Astrocyte of the hippocampus (primary cell): Measurements from ENCODE around the gene SLC1A5.
A peak's percentile ranks its signal among the peaks of the same experiment; 100 is the strongest.

ENCODE experiments used
- DNase-seq: peaks from one replicate; pipeline ENCODE4 v3.0.0; 2011; ENCODE audit warnings: low read depth, low spot score

SLC1A5 gene

DNA sequence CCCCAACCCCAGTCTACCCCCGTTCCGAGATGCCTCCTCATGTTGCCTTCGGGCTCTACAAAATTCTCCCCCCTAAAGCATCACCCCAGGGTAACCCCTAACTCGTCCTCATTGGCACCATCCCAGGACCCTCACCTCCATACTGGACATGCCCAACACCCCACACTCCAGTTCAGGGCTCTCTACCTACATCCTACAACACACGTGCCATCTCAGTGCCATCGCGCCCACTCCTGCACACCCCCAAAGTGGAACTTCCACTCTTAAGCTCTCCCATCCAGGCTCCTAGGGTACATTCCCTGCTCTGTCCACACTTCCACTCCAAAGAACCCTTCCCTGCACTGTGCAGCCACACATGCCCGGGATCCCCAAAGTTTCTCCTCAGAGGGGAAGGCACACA is 43.4 kb downstream of the SLC1A5 start:
- DNase-seq: no peak

DNA sequence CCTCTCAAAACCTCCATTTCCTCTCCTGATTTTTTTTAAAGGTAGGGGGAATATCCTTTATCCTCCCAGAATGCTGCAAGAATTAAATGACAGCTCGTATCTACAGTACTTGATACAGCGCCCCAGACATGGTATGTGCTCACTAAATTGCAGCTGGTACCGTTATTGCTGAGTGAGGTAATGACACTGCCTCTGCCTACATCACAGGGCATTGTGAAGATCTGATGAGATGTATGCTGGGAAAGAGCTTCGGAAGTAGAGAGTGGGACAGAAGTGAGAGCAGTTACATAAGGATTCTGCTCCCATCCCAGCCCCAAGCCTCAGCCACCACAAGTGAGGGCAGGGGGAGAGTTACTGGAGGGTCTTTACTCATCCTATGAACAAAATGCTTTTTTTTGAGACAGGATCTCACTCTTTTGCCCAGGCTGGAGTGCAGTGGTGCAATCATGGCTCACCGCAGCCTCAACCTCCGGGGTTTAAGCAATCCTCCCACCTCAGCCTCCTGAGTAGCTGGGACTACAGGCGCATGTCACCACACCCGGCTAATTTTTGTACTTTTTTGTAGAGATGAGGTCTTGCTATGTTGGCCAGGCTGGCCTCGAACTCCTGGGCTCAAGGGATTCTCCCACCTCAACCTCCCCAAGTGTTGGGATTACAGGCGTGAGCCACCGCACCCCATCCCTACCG is 44.2 kb downstream of the SLC1A5 start:
- DNase-seq: no peak

DNA sequence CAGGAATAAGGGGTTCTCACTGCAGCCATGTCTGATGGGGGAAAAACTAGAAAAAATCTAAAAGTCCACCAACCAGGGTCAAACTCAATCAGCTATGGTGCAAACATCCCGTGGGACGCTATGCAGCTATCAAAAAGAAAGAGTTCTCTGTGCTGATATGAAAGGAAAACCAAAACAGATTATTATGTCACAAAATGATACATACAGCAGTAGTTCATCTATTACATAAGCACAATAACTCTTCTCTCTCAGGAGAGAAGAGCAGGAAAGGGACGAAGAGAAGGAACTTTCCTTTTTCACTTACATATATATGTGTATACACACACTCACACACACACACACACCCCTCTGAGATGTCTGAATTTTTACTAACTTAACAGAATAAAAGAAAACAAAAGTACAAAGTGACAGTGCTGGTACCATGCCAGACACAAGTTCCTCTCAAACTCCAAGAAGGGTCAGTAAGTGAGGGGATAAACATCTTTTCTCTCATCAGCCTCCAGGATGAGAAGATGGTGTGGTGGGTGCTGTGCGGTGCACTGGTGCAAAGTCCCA is 45.4 kb downstream of the SLC1A5 start:
- no peak for DNase-seq

DNA sequence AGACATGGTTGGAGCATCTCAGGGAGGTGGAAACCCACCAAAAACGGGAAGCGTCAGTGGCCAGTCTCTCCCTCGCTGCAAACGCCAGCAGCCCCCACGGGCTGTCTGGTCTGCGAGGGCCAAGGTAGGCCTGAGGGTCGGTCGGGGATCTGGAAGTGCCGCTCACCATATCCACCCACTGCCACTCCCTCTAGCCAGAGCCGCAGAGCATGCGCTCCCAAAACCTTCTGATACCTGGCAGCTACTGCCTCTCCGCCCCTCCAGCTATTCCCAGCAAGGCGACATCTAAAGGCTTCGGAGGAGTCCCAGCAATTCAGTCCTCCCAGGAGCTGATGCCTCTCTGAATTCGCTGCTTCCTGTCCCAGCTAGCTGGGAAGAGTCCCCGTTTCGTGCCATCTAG is 46.9 kb downstream of the SLC1A5 start:
- no peak for DNase-seq

DNA sequence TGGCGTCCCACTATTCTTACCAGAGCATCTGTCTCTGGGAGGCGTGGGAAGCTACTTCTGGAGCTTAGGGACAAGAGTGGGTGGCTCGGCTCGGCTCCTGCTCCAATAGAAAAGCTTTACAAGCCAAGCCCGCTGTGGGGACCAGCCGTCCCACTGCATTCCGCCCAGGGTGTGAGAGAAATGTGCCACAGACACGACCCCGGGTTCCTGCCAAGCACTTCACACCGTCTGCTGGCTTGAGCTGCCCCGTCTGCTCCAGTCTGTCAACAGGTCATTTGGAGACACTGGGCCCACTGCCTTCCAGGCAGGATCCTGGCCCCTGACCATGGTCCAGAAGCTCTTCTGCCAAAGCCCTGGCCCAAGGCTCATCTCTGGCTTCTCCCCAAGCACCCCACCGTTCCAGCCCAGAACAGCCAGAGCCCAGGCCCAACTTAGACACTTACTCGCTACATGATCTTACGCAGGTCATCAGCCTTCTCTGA is 49.1 kb downstream of the SLC1A5 start:
- no peak for DNase-seq

DNA sequence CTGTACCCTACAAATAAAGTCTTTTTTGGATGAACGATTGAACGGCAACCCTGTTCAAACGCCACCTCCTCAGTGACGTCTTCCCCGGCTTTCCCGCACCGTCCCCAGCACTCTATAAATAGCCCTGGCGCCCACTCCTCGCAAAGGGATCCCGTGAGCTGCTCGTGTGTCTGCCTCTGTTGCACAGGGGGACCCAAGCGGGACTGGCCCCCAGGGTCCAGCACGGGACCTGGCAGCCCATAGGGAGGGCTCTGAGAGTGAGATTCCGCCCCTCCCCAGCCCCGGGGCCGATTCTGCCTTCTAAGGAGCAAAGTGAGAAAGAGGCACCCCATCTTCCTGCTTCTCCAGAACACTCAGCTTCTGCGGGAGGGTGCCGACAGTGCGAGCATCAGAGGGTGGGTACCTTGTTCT is 50.6 kb downstream of the SLC1A5 start:
- DNase-seq: no peak

DNA sequence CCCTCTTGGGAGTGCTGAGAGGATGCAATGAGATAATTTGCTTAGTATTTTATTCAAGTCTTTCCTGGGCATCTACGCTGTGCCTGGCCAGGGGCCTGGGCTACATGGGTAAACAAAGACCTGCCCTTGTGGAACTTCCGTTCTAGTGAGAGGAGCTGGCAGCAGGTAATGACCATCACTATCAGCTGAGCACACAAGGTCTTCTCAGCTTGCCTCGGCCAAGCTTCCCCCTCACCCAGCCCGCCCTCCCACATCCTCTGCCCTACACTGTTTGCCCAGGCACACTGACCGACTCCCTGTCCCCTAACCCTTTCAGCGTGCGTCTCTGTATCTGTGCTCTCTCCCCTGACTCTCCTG is 51.1 kb downstream of the SLC1A5 start:
- no peak for DNase-seq

DNA sequence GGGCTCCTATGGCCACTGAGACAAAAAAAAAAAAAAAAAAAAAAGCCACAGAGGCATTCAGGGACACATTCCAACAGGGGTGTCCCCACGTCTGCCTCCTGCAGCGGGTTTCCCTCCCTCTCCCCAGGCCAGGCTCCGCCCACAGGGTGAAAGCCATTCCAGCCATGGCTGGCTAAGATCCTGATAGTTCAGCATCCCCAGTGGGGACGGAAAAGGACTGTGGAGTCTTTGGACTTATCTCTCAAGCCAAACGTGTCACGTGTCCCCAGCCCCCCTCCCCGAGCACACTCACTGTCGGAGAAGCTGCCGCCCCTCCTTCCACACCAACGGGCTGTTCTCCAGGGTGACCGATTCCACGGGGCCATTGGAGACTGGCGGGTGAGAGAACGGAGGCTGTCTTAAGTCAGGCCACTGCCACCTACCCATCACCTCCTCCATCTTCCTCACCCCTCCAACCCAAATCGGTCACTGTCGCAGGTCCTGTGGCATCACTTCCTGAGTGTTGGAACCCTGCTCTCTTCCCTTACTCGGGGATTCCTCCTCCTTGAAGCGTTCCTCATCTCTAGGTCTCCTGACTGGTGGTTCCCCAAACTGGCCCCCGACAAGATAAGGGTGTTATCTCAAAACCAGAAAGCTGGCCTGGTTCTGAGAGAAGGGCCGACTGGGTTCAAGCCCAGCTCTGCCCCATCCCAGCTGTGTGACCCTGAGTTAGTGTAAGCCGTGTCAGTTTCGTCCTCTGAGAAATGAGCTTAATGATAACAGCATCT is 51.7 kb downstream of the SLC1A5 start:
- DNase-seq: no peak

DNA sequence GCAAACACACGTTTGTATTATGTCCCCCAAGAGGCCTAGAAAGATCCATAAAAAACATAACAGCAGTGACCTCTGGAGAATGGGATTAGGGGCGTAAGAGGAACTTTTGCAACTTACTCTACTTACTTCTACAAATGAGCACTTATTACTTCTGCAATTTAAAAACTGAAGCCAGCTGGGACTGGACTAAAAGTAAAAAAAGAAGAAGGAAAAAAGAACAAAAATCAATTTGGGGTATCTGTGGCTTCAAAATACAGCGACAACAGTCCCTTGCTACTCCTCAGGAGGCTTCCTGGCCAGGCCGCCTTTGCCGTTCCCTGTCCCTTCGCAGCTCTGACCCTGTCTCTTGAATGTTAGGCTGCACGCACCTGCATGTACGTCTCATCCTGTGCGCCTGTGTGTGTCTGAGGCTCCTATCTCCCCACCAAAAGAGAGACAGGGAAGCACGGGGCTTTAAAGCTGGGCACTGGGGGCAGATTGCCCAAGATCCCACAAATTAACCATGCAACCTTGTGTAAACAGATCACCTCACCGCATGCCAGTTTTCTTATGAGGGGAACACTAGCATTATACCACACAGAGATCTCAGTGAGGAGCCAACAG is 54.6 kb downstream of the SLC1A5 start:
- DNase-seq: no peak

DNA sequence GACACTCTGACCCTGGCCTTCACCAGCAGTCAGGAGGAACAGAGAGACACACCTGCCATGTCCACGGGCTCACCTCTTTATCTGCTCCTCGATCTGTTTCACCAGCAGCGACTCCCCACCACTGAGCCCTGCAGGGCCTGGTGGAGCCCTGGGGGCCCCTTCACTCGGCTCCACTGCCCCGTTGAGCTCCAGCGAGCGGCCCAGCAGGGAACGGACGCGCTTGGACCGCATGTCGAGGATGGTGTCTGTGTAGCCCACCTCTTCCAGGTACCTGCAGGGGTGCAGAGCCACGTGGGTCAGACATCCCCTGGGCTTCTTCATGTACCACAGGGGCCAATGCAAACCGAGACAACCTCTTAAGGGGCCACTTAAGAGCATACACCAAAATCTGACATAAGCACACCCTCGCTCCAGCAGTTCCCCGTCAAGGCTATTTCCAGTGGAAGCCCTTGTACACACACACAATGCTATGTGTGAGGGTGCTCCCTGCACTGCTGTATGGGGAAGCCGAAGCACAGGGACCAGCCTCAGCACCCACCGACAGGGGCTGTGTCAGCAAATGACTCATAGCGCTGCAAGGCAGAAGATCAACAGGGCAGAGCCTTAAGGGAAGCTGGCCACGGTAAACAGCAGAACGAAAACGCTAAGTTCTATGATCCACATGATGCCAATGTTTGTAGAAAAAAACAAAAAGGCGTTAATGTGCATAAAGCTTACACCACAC is 55.3 kb downstream of the SLC1A5 start:
- peak; percentile 55 for DNase-seq

DNA sequence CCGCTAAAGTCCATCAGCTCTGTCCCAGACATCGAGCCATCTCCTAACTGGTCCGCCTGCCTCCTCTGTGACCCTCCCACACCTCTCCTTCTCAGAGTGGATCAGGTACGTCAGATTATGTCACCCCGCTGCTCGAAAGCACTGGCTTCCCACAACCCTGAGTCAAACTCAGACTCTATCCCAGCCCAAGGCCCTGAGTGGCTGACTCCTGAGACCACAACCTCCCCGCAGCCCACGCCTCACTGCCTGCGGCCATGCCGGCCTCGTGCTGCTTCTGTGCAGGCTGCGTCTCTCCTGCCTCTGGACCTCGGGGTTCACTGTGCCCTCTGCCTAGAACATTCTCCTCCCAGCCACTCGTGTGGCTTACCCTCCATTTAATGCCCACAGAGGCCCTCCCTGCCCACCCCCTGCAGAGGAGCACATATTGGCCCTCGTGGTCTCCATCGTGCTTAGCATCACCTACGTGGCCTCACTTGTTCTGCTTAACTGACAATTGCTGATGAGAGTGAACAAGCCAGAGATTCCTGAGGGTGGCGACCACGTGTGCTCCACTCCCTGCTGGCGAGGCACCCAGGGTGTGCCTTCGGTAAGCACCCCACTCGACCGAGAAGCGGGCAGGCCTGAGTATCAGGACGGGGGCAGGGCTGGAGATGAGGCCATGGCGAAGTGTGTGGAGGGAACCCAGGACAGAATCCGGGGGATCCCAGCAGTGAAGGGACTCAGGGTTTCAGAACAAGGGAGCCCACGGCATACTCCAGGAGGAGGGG is 56.0 kb downstream of the SLC1A5 start:
- peak; percentile 73 for DNase-seq

DNA sequence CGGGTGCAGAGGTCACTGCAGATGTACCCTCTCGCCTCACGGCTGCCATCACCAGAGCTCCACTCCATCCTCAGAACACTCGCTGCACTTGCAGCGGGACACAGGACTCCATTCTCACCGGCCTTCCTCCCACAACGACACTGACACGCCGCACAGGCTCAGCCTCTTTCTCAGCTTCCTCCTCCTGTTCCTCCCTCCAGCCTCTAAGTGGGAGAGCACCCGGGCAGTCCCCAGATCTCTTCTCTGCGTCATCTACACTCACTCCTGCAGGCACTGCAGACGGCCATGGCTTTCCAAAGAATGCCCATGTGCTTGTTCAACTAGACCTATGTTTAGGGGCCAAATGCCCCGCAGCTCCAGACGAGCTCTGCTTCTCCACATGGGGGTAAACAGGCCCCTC is 56.8 kb downstream of the SLC1A5 start:
- peak; percentile 27 for DNase-seq

DNA sequence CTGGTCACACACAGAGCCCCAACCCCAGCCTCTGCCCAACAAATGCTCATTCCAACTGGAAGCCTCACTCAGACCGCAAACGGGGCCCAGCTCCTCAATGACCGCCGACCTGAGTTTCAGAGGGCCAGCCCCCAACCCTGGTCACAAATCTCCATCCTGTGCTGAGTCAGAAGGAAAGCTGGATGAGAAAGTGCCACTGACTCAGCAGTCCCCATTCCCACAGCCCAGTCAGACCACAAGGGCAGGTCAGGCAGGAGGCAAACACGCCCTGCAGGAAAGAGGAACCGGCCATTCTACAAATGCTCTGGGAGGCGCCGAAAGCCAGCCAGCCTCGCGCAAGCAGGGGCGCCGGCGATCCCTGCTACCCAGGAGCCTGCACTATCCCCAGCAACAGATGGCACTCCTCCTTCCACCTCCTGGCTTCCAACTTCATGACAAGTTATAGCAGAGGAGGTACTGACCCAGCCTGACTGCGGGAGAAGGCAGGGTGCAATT is 57.3 kb downstream of the SLC1A5 start:
- DNase-seq: peak; percentile 96

DNA sequence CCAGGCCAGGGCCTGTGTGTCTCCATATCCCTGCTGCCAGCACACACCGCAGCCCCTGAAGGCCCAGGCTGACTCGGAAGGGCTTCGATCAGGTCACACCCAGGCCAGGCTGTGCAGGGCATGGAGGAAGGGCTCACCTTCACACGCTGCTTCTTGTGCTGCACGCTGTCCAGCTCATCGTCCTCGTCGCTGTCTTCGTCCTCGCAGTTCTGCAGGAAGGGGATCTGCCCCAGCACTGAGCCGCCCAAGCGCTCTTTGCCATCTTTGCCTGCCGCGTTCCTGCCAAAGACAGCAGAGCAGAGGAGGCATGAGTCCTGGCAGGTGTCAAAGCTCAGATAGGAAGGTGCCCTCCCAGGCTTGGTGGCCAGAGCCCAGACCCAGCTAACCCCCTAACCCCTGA is 57.8 kb downstream of the SLC1A5 start:
- no peak for DNase-seq

DNA sequence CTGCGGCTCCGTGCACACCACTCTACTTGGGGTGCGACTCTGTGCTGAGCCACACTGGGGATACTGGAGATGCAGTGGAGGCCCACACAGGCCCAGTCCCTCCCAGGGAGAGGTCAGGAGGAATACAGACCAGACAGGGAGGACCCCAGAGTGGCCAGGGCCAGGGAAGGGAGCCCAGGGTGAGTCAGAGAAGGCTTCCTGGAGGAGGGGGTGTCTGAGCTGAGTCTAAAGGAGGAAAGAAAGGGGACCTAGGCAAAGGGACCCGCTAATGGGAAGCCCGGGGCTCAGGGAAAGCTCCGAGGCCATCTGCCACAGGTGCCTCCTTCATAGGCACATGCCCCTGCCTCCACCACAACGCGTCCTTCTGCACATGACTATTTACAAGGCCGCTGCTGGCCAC is 58.2 kb downstream of the SLC1A5 start:
- no peak for DNase-seq

DNA sequence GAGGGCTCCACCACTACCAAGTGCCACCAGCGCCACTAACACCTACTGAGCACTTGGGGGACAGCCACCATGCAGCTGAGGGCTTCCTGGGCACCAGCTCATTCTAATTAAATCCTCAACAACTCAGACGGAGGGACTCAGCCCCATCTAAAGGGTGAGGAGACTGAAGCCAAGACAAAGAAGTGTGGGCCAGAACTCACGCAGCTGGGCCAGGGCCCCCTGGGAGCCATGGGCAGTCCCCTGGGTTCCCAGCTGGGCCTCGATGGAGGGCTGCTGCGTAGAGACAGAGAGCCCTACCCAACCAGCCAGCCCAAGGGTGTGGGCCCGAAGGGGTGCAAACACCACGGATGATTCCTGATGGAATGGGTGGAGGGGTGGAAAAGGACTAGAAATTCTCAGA is 58.7 kb downstream of the SLC1A5 start:
- no peak for DNase-seq

DNA sequence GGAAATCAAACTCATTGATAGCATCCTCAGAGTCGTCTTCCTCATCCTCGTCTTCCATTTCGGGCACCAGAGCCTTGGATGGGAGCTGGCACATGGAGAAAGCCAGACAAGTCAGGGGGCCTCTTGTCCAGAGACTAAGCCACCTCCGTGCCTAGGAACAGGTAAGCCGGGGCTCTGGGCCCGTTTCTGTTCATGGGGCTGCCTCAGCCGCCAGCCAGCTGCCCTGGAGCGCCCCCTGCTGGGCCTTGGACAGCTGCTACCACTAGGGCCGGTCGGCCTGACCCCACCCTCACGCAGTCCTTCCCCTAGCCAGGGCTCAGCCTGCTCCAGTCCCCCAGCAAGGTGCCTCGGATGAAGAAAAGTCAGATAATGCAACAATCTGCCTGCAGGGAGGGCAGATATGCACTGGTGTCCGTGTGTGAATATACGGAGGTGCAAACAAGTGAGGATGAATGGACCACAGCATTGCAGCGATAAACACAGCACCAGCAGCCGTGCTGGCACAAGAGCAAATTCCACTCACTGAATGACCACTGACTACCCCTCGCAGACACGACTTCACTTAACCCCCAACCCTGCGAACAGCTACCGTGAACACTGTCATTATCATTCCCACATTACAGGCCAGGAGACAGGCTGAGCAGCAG is 59.6 kb downstream of the SLC1A5 start:
- DNase-seq: peak; percentile 82

DNA sequence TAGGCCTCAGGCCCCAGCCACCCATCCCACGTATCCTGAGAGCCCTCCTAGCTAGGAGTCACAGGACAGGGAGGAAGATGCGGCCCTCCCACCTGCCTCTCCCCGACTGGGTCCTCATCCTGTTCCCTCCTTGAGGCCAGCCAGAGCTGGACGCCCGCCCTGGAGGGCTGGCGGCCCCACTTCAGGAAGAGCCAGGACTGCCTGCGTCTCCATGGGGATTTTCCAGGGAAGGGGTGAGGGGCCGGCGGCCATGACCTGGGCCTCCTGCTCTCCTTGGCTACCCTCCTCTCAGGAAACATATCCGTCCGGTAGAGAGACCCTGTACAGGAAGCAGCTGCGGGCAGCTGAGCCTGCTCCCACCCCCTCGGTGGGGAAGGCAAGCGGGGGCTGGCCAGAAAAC is 60.2 kb downstream of the SLC1A5 start:
- no peak for DNase-seq

DNA sequence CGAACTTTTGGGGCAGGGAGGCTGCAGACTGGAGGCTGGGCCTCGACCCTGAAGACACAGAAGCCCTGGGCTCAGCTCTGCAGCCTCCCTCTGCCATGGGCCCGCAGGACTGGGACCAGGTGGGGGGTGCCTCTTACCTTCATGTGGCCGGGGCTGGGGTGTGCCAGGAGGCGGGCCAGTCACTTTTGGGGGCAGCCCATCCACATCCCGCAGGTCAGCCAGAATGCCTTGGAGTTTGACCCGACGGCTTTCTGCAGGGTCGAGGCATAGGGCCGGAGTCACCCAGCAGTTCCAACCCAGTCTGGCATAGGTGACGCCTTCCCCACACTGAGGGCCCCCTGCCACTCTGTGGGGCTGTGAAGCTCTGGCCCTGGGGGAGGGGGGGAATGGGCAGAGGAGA is 60.6 kb downstream of the SLC1A5 start:
- no peak for DNase-seq

DNA sequence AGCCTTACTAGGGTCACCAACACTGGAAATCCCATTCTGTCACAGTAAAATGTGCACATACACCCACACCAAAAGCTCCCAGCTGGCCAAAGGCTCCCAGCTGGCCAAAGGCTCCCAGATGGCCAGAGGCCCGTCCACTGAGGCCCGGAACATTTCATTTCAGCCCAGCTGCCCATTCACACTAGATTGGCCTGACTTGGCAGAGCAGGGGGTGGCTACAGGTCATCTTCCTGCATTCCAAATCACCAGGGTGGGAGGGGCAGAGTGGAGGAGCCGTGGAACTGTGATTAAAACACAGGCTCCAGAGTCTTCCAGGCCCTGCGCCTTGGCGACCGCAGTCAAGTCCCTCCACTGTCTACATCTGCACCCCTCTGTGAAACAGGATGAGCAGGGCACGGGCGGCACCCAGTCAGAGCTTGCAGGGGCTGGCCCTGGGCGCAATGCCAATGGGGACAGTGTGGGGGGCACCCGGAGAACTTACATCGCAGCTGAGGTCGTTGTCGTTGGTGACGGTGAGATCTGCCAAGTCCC is 61.4 kb downstream of the SLC1A5 start:
- DNase-seq: no peak
